Measurements from ENCODE around the gene ALKAL2.

The ALKAL2 gene

DNA sequence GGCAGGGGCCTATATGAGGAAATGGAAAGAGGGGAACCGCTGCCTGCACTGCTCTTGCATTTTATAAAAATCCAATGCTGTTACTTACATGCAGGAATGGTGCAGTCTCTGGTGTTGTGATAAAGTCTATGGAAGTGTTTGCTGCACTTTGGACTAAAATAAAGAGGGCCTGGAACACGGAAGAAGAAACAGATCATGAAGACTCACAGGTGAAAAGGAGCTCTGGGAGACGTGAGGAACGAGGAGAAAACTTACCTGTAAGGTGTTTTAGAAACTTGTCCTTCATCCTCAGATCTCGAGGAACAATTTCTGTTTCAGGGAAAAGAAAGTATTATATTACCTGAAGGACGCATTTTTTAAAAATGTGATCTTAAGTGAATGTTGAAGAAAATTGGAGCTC, 1.9 kb downstream of the ALKAL2 start:
- H3K4me3 ChIP-seq (ENCODE audit: low read depth, low read length) = no peak overlapping the region
- TF ChIP-seq, protein P1, sequence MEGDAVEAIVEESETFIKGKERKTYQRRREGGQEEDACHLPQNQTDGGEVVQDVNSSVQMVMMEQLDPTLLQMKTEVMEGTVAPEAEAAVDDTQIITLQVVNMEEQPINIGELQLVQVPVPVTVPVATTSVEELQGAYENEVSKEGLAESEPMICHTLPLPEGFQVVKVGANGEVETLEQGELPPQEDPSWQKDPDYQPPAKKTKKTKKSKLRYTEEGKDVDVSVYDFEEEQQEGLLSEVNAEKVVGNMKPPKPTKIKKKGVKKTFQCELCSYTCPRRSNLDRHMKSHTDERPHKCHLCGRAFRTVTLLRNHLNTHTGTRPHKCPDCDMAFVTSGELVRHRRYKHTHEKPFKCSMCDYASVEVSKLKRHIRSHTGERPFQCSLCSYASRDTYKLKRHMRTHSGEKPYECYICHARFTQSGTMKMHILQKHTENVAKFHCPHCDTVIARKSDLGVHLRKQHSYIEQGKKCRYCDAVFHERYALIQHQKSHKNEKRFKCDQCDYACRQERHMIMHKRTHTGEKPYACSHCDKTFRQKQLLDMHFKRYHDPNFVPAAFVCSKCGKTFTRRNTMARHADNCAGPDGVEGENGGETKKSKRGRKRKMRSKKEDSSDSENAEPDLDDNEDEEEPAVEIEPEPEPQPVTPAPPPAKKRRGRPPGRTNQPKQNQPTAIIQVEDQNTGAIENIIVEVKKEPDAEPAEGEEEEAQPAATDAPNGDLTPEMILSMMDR (IDR thresholded peaks at IDR 0.05; ENCODE audit: low read depth, low read length, missing control alignments) = no peak
- in situ Hi-C loops (cut with HindIII; ENCODE audit: low sequenced_read_pairs) = no loop called here
- no peak for DNase-seq (ENCODE audit: low read depth)

DNA sequence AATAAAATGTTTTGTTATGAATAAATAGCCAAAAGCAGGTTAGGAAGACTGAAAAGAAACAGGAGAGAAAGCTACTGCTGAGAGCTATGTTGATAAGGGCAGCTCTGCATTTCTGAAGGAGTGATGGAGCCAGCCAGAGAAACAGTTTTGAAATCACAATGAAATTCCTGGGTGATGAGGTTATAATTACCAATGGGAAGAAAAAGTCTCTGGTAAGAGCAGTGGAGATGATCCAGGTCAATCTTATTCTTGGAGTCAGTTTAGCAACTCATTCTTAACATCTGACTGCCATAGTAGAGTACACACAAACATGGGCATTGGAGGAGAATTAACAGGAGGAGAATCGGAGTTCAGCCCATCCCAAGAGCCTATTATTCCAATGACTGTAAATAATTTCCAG, 2.4 kb downstream of the ALKAL2 start:
- in situ Hi-C loops (cut with HindIII; ENCODE audit: low sequenced_read_pairs) = no loop called here
- peak; percentile 47 for DNase-seq (ENCODE audit: low read depth)
- TF ChIP-seq, protein P1 (IDR thresholded peaks at IDR 0.05; ENCODE audit: low read depth, low read length, missing control alignments) = no peak
- no peak overlapping the region for H3K4me3 ChIP-seq (ENCODE audit: low read depth, low read length)

DNA sequence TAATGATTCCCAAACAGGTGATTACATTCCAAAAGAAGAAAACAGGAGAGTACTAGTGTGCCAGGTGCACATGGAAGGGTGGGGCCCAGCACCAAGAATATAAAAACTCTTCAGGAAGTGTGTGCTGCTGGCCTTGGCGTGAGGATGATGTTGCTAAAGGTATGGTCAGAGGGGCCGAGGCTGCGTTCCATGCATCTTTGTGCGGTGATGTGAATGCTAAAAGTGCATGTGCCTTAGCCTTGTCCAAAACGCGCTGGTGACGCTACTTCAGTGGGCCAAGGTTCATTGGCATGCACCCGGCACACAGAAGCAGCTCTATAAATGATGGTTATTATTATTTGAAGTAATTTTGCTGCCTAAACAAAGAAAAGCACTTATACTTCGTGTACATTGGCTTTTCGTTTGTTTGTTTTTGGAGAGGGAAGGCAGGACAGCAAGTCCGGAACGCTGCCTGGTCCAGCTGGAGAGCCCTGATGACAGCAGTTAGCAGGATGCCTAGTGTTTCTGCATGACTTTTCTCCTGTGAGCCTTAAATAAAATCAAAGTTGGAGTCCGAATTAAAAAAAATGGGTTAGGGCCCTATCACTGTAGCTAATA, 2.9 kb downstream of the ALKAL2 start:
- no peak for DNase-seq (ENCODE audit: low read depth)
- in situ Hi-C loops (cut with HindIII; ENCODE audit: low sequenced_read_pairs) = no loop called here
- TF ChIP-seq, protein P1 (IDR thresholded peaks at IDR 0.05; ENCODE audit: low read depth, low read length, missing control alignments) = no peak
- H3K4me3 ChIP-seq (ENCODE audit: low read depth, low read length) = no peak overlapping the region

DNA sequence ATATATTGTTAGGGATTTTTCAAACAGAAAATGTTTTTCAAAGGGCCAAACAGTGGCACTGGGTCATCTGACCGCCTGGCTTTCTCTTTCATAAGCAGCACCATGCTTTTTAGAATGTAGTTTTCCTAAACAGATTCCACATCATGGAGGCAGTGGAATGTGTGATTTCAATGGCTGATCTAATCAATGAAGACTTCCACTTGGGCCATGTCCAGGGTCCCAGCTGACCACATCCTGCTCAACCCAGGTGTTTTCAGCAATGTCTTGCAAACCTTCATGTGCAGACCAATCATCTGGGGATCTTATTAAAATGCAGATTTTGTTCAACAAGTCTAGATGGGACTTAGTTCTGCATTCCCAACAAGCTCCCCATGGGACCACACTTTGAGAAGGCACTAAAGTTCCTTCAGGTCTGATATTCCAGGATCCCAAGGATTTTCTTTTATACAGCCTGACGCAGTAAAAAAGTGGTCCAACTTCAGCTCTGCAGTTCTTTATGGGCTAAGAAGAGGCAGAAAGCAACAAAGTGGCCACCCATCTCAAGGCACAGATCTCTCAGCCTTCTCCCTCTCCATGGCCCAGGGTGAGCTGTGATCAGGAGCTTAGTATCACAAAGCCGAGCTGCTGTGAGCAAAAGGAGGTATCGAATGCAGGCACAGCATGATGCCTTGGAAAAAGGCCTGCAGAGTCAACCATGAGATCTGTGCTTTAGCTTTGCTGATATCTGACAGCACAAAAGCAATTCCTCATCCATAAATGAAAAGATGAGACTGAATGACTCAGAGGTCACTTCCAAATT, 3.7 kb downstream of the ALKAL2 start:
- in situ Hi-C loops (cut with HindIII; ENCODE audit: low sequenced_read_pairs) = no loop called here
- TF ChIP-seq, protein P1 (IDR thresholded peaks at IDR 0.05; ENCODE audit: low read depth, low read length, missing control alignments) = no peak
- no peak overlapping the region for H3K4me3 ChIP-seq (ENCODE audit: low read depth, low read length)
- no peak for DNase-seq (ENCODE audit: low read depth)

DNA sequence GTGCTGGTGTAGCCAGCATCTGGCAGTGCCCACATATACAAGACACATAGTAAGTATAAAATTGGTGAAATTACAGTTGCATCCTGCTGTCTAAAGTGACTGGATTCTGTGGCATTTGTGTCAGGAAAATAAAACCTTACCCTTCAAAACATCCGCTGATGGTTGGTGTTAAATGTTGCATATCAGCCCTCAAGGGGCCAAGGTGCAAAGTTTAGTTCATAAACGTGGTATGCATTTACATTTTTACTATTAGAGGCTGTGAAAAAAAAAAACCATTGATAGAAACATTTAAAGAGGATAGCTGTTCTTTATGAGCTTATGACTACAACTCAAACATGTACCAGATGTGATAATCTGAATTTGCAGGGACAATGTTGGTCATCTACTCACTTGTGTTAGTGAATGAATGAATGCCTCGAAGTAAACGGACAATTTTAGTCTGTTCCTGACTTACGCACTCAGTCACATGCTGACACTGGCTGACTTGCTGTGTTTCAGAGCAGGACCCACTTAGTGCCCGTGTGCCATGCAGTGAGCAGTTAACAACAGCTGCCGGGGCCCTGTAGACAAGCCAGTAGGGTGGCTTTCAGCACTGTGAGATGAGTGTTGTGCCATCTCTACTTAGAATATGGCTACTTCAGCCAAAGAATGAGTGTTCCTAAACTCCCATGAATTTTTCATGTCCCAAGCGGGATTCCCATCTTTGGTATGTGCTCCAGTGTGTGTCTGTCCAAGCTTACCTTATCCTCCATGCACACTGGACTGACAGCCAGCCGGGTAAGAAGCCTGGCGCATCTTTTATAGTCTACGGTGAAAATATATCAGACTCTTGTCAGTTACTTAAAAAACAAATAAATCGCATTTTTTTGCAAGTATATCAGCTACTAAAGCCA, 5.3 kb downstream of the ALKAL2 start:
- no peak for DNase-seq (ENCODE audit: low read depth)
- TF ChIP-seq, protein P1 (IDR thresholded peaks at IDR 0.05; ENCODE audit: low read depth, low read length, missing control alignments) = no peak
- H3K4me3 ChIP-seq (ENCODE audit: low read depth, low read length) = no peak overlapping the region
- in situ Hi-C loops (cut with HindIII; ENCODE audit: low sequenced_read_pairs) = no loop called here

DNA sequence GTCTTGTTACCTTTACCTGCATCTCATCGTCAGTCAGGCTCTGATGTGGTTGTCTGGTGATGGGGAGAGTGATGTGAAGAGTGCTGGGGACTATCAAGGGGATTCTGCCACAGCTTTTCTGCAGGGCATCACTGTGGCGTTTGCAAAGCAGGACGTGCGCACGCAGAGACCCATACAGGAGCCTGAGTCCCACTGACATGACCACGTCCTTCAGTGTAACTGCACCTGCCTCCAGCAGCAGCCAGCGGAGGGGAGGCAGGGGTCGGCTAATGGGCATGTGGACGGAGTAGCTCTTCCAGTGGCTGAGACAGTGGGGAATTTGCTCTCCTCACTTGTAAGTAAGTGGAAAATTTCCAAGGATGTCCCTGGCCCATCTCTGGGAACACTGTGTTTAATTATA, 6.5 kb downstream of the ALKAL2 start:
- DNase-seq (ENCODE audit: low read depth) = no peak
- in situ Hi-C loops (cut with HindIII; ENCODE audit: low sequenced_read_pairs) = no loop called here
- H3K4me3 ChIP-seq (ENCODE audit: low read depth, low read length) = no peak overlapping the region
- TF ChIP-seq, protein P1 (IDR thresholded peaks at IDR 0.05; ENCODE audit: low read depth, low read length, missing control alignments) = no peak

Data from astrocyte of the cerebellum (primary cell).